Adrenal gland (tissue), 12 donors: ENCODE data around the gene DCP2. TPM values are rescaled to one million over a fixed set of nuclear protein-coding genes. Genes with fewer than 3 reads are reported as not detected.
A peak's percentile ranks its signal among the peaks of the same experiment; 100 is the strongest.

Experiments used
- DNase-seq, 7 donors: peaks; one replicate each; pipeline ENCODE4 v3.0.0-alpha.2; 2019 to 2020
- H3K27ac ChIP-seq, 5 donors: fragments of 200-600 bp; sonication (generic) in 4 of 5; 1 replicate in 3 of 5; 2 replicates in 2 of 5; pipeline versions ENCODE4 v1.5.1 to v1.8.0; 2016 to 2020; ENCODE audit warnings: mild to moderate bottlenecking in 1 of 5
- H3K27me3 ChIP-seq: fragments of 200-600 bp; 2 replicates; pipeline ENCODE4 v1.8.0; 2021
- H3K36me3 ChIP-seq, 2 donors: fragments of 200-600 bp; replicated peaks in 1 of 2; 1 replicate in 1 of 2; 2 replicates in 1 of 2; pipeline versions ENCODE4 v1.5.1 to v1.8.0; 2018 to 2022
- H3K4me1 ChIP-seq, 2 donors: fragments of 200-600 bp; replicated peaks in 1 of 2; 1 replicate in 1 of 2; 2 replicates in 1 of 2; pipeline versions ENCODE4 v1.5.1 to v1.8.0; 2018 to 2021
- H3K4me3 ChIP-seq, 4 donors: fragments of 200-600 bp; sonication (generic) in 3 of 4; one replicate each; pipeline ENCODE4 v1.5.1; 2016 to 2018
- H3K9me3 ChIP-seq, 3 donors: fragments of 200-600 bp; sonication (generic) in 1 of 3; replicated peaks in 1 of 3; 1 replicate in 2 of 3; 2 replicates in 1 of 3; pipeline versions ENCODE4 v1.5.1 to v1.8.0; 2016 to 2021
- CTCF ChIP-seq, 6 experiments: fragments of 450-650 bp in 4 of 6; fragments of 200-600 bp in 2 of 6; sonication (generic) in 1 of 6; IDR thresholded peaks; 1 replicate in 5 of 6; 2 replicates in 1 of 6; pipeline versions ENCODE4 v1.5.1 to v1.8.0; 2016 to 2021; ENCODE audit warnings: antibody characterized with exemption in 6 of 6, mild to moderate bottlenecking in 2 of 6, moderate library complexity in 1 of 6
- POLR2A ChIP-seq, 2 donors: fragments of 450-650 bp; IDR thresholded peaks; one replicate each; pipeline ENCODE4 v1.6.1; 2017; ENCODE audit warnings: antibody characterized with exemption in 2 of 2, mild to moderate bottlenecking in 2 of 2, moderate library complexity in 1 of 2
- WGBS, 4 donors: extraction: QIAGEN DNeasy Blood & Tissue Kit in 2 of 4; methylation state at CpG; one replicate each; pipeline versions ENCODE4 v1.1.5 to v1.1.7; 2013 to 2017; 5-methylcytosine and 5-hydroxymethylcytosine counted together
- intact Hi-C, 2 donors: fragments of 100-400 bp; cut with DNase I; formaldehyde crosslinking; loops; one replicate each; pipeline versions ENCODE4 v1.14.1 to v1.15.0; 2022 to 2023
- polyA plus RNA-seq, 3 donors: library from polyadenylated mRNA; stranded (reverse); fragments of 200-250 nt in 2 of 3; fragments of 350-450 nt in 1 of 3; fragmentation: Illumina TruSeq in 1 of 3; extraction: RNeasy Lipid Tissue Mini Kit (QIAGEN cat#74804) in 1 of 3; gene quantifications; one replicate each; pipeline ENCODE4 v1.2.3, GENCODE V29; 2013 to 2014
- total RNA-seq, 9 donors: library from RNA; depleted of rRNA in 4 of 9; stranded (reverse); fragments of >200 nt in 4 of 9; fragments of 120-200 nt in 1 of 9; fragmentation: NEBNext Ultra II Directional in 1 of 9; extraction: Animal tissue kit (Norgen Biotek cat#: 25700) in 1 of 9; gene quantifications; one replicate each; pipeline versions ENCODE4 v1.1.0 to v1.2.4, GENCODE V29; 2013 to 2023
- donor health status: healthy with polysubstance abuse.
- donor health status: Bipolar disorder and iron deficiency.
- donor health status: DM: yes; HTN: yes; CAD: no.
- donor health status: DM: no; HTN: no; CAD: no.
- donor health status: DM: no; HTN: no; CAD: no.
- donor health status: DM: yes; HTN: yes; CAD: no.

Gene DCP2
- total and polyA plus RNA-seq, 12 donors = 7.0 to 66.4 (median 39.6) TPM

- Histone ChIP-seq H3K27me3 (no peaks in the 10 kb centered on the region), H3K9me3 (no peaks in the 10 kb centered on the region), H3K36me3 (no peaks in the 10 kb centered on the region), H3K4me3 (no peak overlapping the region), H3K4me1 (peaks cover 0 to 24% of the 10 kb centered on the region in 2 donors), H3K27ac (peak overlapping the region in 2 of 5 donors; percentile 13 to 35)
- intact Hi-C loops = no loop called here
- TF ChIP-seq CTCF (IDR thresholded peaks at IDR 0.05) = no peak
- no peak for TF ChIP-seq POLR2A (IDR thresholded peaks at IDR 0.05)
- 46 to 48% (median 47%) methylated on average over 9 of the region's 9 CpGs for WGBS, 4 donors
- peak in 4 of 7 donors; percentile 34 to 44 (median 40) for DNase-seq
Observed at GRCh38 chr5:113050721-113051382, 74.3 kb downstream of the DCP2 start.

GRCh38 chr5:113052041-113052795, 75.6 kb downstream of the DCP2 start:
- DNase-seq = peak in 5 of 7 donors; percentile 29 to 61 (median 48)
- Histone ChIP-seq H3K9me3 (no peaks in the 10 kb centered on the region), H3K4me3 (no peak overlapping the region), H3K27ac (no peak overlapping the region), H3K27me3 (no peaks in the 10 kb centered on the region), H3K4me1 (peaks cover 0 to 20% of the 10 kb centered on the region in 2 donors), H3K36me3 (no peaks in the 10 kb centered on the region)
- 49 to 80% (median 74%) methylated on average over 8 to 10 of the region's 10 CpGs for WGBS, 4 donors
- intact Hi-C loops = no loop called here
- TF ChIP-seq CTCF (IDR thresholded peaks at IDR 0.05) = no peak
- TF ChIP-seq POLR2A (IDR thresholded peaks at IDR 0.05) = no peak

GRCh38 chr5:113053511-113053995, 77.0 kb downstream of the DCP2 start:
- no peaks in the 10 kb centered on the region for H3K9me3 ChIP-seq
- no peaks in the 10 kb centered on the region for H3K36me3 ChIP-seq
- H3K4me1 ChIP-seq = peaks cover 0 to 8% of the 10 kb centered on the region in 2 donors
- DNase-seq = peak in 1 of 7 donors; percentile 25
- no peak overlapping the region for H3K4me3 ChIP-seq
- intact Hi-C loops = no loop called here
- no peak overlapping the region for H3K27ac ChIP-seq
- TF ChIP-seq POLR2A (IDR thresholded peaks at IDR 0.05) (no peak), CTCF (IDR thresholded peaks at IDR 0.05) (no peak)
- WGBS, 4 donors = 94 to 98% (median 94%) methylated on average over 9 of the region's 9 CpGs
- no peaks in the 10 kb centered on the region for H3K27me3 ChIP-seq

GRCh38 chr5:113054899-113055298, 78.3 kb downstream of the DCP2 start:
- intact Hi-C loops = no loop called here
- peak in 1 of 7 donors; percentile 30 for DNase-seq
- no peak overlapping the region for H3K4me3 ChIP-seq
- H3K27me3 ChIP-seq = no peaks in the 10 kb centered on the region
- H3K27ac ChIP-seq = no peak overlapping the region
- peaks cover 0 to 16% of the 10 kb centered on the region in 2 donors for H3K4me1 ChIP-seq
- WGBS, 4 donors = 94 to 98% (median 95%) methylated on average over 7 to 11 of the region's 11 CpGs
- no peaks in the 10 kb centered on the region for H3K36me3 ChIP-seq
- no peaks in the 10 kb centered on the region for H3K9me3 ChIP-seq
- no peak for TF ChIP-seq POLR2A (IDR thresholded peaks at IDR 0.05)
- no peak for TF ChIP-seq CTCF (IDR thresholded peaks at IDR 0.05)
